Suppressor macrophage treated with lipopolysaccharide for 4 hours (primary cell): ENCODE measurements around the gene NKG7.

Source experiments
- DNase-seq: peaks from one replicate; pipeline ENCODE4 v3.0.0-alpha.2; 2020

The NKG7 gene

GRCh38 chr19:51389143-51389542, 16.7 kb upstream of the NKG7 start:
- DNase-seq: no peak

- DNase-seq: no peak
Observed at GRCh38 chr19:51387924-51388389, 15.5 kb upstream of the NKG7 start, which contains the start of gene LIM2. Gene LIM2, minus strand, starts transcription at chr19:51387974. Its CDS starts 531 bp downstream, at chr19:51387443.

GRCh38 chr19:51386882-51387520, 14.5 kb upstream of the NKG7 start:
- no peak for DNase-seq

GRCh38 chr19:51382004-51382403, 9.6 kb upstream of the NKG7 start:
- no peak for DNase-seq

- DNase-seq: no peak
Observed at GRCh38 chr19:51380379-51380778, 7.9 kb upstream of the NKG7 start.

- no peak for DNase-seq
Observed at GRCh38 chr19:51377422-51377821, 5.0 kb upstream of the NKG7 start.

GRCh38 chr19:51375504-51376221, 3.2 kb upstream of the NKG7 start:
- peak; percentile 23 for DNase-seq

GRCh38 chr19:51372021-51372648, 319 bp downstream of the NKG7 start:
- DNase-seq: no peak

GRCh38 chr19:51371186-51371690, 1.2 kb downstream of the NKG7 start:
- DNase-seq: no peak

GRCh38 chr19:51370230-51370629, 2.2 kb downstream of the NKG7 start:
- no peak for DNase-seq

GRCh38 chr19:51368366-51369282, 3.8 kb downstream of the NKG7 start, which contains the start of gene CLDND2:
Gene CLDND2, minus strand, starts transcription at chr19:51369003. Its CDS starts 426 bp downstream, at chr19:51368577.
- no peak for DNase-seq

- peak; percentile 98 for DNase-seq
Observed at GRCh38 chr19:51367565-51368365, 4.7 kb downstream of the NKG7 start.

GRCh38 chr19:51367255-51367564, 5.2 kb downstream of the NKG7 start:
- no peak for DNase-seq

GRCh38 chr19:51366389-51367254, 5.8 kb downstream of the NKG7 start:
- peak; percentile 98 for DNase-seq

GRCh38 chr19:51365965-51366388, 6.5 kb downstream of the NKG7 start, which contains the start of gene ETFB:
Gene ETFB, minus strand, starts transcription at chr19:51366388. Its CDS starts 62 bp downstream, at chr19:51366326.
- DNase-seq: no peak

GRCh38 chr19:51365211-51365964, 7.1 kb downstream of the NKG7 start:
- DNase-seq: peak; percentile 36

- DNase-seq: no peak
Observed at GRCh38 chr19:51364200-51365106, 8.0 kb downstream of the NKG7 start.

- DNase-seq: no peak
Observed at GRCh38 chr19:51361239-51361638, 11.2 kb downstream of the NKG7 start.

- no peak for DNase-seq
Observed at GRCh38 chr19:51359294-51359693, 13.2 kb downstream of the NKG7 start.
